Measurements from ENCODE around the gene IL4.

DNA sequence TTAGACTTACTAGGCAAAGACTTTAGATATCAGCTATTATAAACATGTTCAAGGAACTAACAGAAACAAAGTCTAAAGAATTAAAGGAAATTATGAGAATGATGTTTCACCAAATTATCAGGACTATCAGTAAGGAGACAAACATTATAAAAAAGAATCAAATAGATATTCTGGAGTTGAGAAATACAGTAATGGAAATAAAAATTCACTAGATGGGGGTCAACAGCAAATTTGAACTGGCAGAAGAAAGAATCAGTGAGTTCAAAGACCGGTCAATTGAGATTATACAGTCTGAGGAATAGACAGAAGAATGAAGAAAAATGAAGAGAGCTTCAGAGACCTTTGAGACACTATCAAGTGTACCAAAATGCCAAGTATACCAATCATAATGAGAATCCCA is 25.4 kb upstream of the IL4 start:
- no peak for TF ChIP-seq CTCF (IDR thresholded peaks at IDR 0.05)
- TF ChIP-seq POLR2A (IDR thresholded peaks at IDR 0.05) = no peak
